BJ (cell line): ENCODE measurements around the gene HIRIP3. TPM values are rescaled to one million over a fixed set of nuclear protein-coding genes. Genes with fewer than 3 reads are reported as not detected.

ENCODE experiments used
- CTCF ChIA-PET: fragments of 350-600 bp; formaldehyde crosslinking; extraction: SDS; loops from one replicate; lab custom pipeline; 2021; ENCODE audit warnings: antibody characterized with exemption, inconsistent platforms; lab: Yijun Ruan, JAX
- POLR2A ChIA-PET: fragments of 300-600 bp; sonication (Branson Sonifier 250); formaldehyde crosslinking; extraction: SDS; loops from one replicate; lab custom pipeline; 2021; ENCODE audit warnings: antibody characterized with exemption; lab: Charles Lee
- DNase-seq: peaks from one replicate; pipeline ENCODE4 v3.0.0-alpha.2; 2011; ENCODE audit warnings: low read depth
- H3K27me3 ChIP-seq: 2 replicates; pipeline ENCODE4 v1.6.0; 2011; ENCODE audit warnings: low read length; ENCODE audit not compliant: control insufficient read depth, insufficient read depth
- H3K36me3 ChIP-seq: 2 replicates; pipeline ENCODE4 v1.5.1; 2011; ENCODE audit warnings: low read length; ENCODE audit not compliant: control insufficient read depth, insufficient read depth
- H3K4me3 ChIP-seq: 2 replicates; pipeline ENCODE4 v1.5.1; 2011; ENCODE audit warnings: low read depth, mild to moderate bottlenecking, control low read depth, low read length
- CTCF ChIP-seq: IDR thresholded peaks from 2 replicates; pipeline ENCODE4 v1.5.1; 2011; ENCODE audit warnings: low read depth, mild to moderate bottlenecking, control low read depth, inconsistent platforms, low read length, moderate library complexity; ENCODE audit not compliant: insufficient read depth
- polyA plus RNA-seq: library from polyadenylated mRNA; depleted of rRNA; stranded (reverse); fragments of >200 nt; gene quantifications from 2 replicates; pipeline ENCODE4 v1.2.3, GENCODE V29; 2011

The HIRIP3 gene
- polyA plus RNA-seq, 1 experiment, result 9.6 TPM

DNA sequence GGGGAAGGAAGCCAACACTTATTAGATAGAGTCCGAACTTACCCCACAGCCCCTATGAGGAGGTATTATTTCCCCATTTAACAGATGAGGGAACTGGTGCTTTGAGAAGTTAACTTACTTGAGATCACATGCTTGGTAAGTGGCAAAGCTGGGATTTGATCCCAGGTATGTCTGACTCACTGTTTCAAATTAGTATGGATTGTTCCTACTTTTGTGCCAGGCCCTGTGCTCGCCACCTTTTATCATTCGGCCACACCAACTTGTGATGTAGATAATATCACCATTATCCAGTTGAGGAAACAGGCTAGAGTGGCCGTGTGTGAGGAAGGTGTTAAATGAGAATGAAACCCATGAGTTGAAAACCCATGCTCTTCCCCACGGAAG is 10.7 kb downstream of the HIRIP3 start:
- TF ChIP-seq CTCF, result no peak
- H3K27me3 ChIP-seq, result no peaks in the 10 kb centered on the region
- ChIA-PET CTCF (no interaction called here), POLR2A (no interaction called here)
- peaks cover 73% of the 10 kb centered on the region for H3K36me3 ChIP-seq
- no peak for DNase-seq
- no peak overlapping the region for H3K4me3 ChIP-seq

DNA sequence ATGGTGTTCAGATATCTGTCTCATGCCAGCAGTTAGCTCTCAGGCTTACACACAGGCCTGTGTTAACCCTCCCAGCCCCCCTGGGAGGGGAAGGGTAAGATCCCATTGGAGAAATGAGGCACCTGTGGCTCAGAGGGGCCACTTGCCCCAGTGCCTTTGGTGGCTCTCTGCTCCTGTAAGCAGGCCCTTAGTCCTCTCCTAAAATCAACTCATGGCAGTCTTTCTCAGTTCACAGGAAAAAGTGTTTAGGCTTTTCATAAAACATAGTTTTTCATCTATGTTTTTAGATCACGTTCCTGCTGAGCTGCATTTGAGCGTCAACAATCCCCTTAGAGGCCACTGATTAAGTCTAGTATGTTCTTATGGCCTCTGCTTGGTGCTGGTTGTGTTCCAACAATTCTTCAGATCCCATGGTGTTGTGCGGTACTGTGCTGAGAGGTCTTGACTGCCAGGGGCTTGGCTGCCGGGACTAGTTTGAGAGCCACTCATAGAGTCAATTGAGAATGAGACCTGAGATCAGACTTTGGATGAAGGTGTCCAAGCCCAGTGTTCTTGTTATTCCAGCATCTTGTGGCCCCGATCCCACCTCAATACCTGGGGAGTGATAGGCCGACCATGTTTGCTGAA is 11.2 kb downstream of the HIRIP3 start:
- CTCF ChIA-PET, result no interaction called here

GRCh38 chr16:29983420-29984136 is 11.8 kb downstream of the HIRIP3 start:
- TF ChIP-seq CTCF, result no peak
- Histone ChIP-seq H3K4me3 (no peak overlapping the region), H3K27me3 (no peaks in the 10 kb centered on the region), H3K36me3 (peaks cover 74% of the 10 kb centered on the region)
- CTCF ChIA-PET, result no interaction called here
- POLR2A ChIA-PET, result no interaction called here
- no peak for DNase-seq

More for the DNA sequence above, 11.2 kb downstream of the HIRIP3 start:
- H3K36me3 ChIP-seq, result peaks cover 73% of the 10 kb centered on the region
- TF ChIP-seq CTCF, result no peak
- no peak for DNase-seq
- H3K4me3 ChIP-seq, result no peak overlapping the region
- POLR2A ChIA-PET, result no interaction called here
- H3K27me3 ChIP-seq, result no peaks in the 10 kb centered on the region

DNA sequence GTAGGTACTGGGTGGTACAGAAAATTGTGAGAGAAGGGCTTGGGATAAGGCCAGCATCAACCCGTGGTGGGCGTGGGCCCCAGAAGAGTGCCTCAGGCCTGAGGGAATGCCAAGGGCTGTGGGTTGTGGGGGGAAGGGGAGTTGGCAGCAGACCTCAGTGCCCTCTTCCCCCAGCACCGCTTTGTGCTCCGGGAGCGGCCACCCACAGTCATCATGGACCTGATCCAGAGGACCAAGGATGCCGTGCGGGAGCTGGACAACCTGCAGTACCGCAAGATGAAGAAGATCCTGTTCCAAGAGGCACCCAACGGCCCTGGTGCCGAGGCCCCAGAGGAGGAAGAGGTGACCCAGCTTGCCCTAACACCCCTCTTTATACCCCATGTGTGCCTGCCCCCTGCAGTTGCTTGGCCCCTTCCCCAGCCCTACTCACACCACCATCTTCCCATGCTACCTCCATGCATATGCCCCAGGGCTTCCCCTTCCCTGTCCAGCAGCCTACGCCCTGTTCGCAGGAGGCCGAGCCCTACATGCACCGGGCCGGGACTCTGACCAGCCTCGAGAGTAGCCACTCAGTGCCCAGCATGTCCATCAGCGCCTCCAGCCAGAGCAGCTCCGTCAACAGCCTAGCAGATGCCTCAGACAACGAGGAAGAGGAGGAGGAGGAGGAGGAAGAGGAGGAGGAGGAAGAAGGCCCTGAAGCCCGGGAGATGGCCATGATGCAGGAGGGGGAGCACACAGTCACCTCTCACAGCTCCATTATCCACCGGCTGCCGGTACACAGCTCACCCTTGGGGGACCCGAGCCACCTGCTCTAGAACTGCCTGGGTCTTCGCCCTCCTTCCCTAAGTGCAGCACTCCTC is 12.6 kb downstream of the HIRIP3 start:
- POLR2A ChIA-PET, result no interaction called here
- peaks cover 74% of the 10 kb centered on the region for H3K36me3 ChIP-seq
- H3K27me3 ChIP-seq, result no peaks in the 10 kb centered on the region
- TF ChIP-seq CTCF, result no peak
- no peak overlapping the region for H3K4me3 ChIP-seq
- CTCF ChIA-PET, result no interaction called here
- DNase-seq, result no peak

GRCh38 chr16:29978564-29979270 is 16.7 kb downstream of the HIRIP3 start:
- CTCF ChIA-PET, result interaction anchor here (0.6 kb wide), 1 partner anchor 661 kb away, joined by 3 read pairs; no protein-coding TSS in a partner anchor
- no peak overlapping the region for H3K4me3 ChIP-seq
- no peak for DNase-seq
- H3K36me3 ChIP-seq, result peaks cover 46% of the 10 kb centered on the region
- H3K27me3 ChIP-seq, result no peaks in the 10 kb centered on the region
- TF ChIP-seq CTCF, result no peak
- POLR2A ChIA-PET, result no interaction called here
